ENCODE results near the gene CTSC.

The CTSC gene

DNA sequence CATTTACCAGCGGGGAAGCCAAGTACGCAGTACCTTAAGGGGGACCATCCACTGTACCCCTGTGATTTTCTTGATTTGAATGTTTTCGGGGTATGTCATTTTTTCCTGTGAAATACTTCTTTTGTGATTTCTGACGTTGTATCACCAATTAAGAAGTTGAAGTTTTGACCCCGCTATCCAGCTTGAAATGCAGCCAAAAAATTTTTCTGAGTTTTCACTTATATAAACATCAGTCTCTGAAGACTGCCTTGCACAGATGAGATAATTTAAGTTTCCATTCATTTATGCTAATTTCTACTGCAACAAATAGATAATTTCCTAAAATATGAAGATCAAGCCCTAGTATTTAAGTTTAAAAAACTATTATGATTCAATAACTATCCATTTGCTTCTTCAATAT lies 20.0 kb downstream of the CTSC start:
- DNase-seq (ENCODE audit: low read depth in 2 of 2): no peak

DNA sequence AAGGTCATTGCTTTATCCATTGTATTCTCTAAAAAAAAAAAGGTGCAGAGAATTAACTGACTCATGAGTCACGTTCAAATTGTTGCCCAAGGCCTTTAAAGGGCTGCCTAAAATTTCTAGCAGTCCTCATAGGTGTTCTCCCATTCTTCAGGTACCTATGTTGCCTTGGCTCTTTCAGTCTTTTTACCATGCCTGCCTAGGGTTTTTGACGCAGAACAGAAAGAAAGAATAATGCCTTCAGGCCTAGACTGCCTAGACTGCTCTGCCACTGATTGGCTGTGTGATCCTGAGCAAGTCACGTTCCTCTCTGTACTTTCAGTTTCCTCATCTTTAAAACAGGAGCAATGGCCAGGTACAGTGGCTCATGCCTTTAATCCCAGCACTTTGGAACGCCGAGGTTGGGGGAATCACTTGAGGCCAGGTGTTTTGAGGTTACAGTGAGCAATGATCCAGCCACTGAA lies 21.5 kb downstream of the CTSC start:
- DNase-seq (ENCODE audit: low read depth in 2 of 2): no peak

DNA sequence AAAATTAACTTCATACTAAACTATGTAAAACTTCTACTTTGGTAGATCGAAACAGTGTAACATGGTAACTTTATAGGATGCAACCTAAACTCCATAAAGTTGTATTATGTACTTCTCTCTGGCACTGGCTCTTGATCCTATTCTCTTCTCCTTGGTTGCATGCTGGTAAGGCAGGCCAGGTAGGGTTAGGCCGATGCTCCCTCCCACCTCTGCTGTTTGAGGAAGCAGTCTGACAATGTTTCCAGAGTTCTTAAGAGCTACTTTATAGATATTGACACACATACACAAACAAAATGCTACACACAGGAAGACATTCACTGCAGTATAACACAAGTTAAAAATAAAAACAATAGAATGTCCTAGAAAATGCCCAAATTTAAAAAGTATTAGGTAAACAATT lies 22.5 kb downstream of the CTSC start:
- no peak for DNase-seq (ENCODE audit: low read depth in 2 of 2)

GRCh38 chr11:88313441-88313840 lies 24.1 kb downstream of the CTSC start:
- no peak for DNase-seq (ENCODE audit: low read depth in 2 of 2)

- no peak for DNase-seq (ENCODE audit: low read depth in 2 of 2)
These were observed 24.9 kb downstream of the CTSC start for GRCh38 chr11:88312628-88313027.

DNA sequence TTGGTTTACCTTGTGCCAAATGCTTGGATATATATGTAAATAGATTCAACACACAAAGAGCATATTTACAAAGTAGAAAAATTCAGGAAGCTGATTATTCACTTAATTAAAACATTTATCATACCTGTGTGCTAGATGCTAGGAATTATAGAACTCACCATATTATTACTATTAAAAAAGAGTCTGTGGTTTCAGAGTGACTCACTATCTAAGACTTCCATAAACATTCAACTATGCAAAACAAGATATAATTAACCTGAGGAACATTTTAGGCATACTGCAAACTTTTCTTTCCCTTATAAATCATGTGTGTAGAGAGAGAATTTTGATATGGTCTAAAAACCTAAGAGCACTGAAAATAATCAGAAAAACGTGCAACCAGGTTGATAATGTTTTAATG lies 27.3 kb downstream of the CTSC start:
- DNase-seq (ENCODE audit: low read depth in 2 of 2): no peak

DNA sequence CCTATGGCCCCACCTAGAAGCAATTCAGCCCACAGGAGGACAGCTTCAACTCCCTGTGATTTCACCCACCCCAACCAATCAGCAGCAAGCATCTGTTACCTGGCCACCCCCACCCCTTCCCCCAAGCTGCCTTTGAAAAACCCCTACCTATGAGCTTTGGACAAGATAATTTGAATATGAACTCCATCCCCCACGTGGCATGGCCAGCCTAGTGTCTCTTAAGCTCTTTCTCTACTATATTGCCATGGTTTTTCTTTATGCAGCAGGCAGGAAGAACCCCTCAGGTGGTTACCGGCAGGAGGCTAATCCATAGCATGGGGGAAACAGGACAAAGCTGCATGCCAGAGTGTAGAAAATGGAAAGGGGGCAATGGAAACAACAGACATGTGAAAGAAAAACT lies 29.0 kb downstream of the CTSC start:
- DNase-seq (ENCODE audit: low read depth in 2 of 2): no peak

DNA sequence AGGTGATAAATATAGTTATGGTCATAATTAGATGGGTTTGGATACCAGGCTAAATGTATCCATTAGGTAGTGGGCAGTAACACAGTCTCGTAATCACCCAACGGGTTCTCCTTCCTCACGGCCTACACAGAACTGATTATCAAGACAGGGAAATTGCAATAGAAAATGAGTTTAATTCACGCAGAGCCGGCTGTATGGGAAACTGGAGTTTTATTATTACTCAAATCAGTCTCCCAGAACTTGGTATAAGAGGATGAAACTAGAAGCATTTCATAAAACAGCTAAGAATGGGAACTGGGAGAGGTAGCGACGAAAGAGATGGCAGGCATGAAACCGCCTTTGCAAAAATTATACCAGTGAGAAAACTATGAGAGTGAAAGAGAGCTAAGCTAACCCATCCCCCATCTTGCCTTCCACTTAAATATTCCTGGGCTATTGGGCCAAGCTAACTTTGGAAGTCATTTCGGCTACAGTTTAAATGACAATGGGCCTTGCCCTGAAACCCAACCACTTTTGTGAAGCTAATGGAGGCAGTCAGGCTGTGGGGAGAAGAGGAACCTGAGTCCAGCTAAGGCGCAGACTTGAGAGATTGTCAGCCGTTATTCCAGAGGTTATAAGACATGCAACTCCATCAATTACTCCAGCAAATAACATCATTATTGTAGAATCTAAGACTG lies 29.6 kb downstream of the CTSC start:
- no peak for DNase-seq (ENCODE audit: low read depth in 2 of 2)

- DNase-seq (ENCODE audit: low read depth in 2 of 2): no peak
These were observed 30.8 kb downstream of the CTSC start for GRCh38 chr11:88306785-88307184.

GRCh38 chr11:88305430-88305829 lies 32.1 kb downstream of the CTSC start:
- no peak for DNase-seq (ENCODE audit: low read depth in 2 of 2)

- no peak for DNase-seq (ENCODE audit: low read depth in 2 of 2)
These were observed 33.2 kb downstream of the CTSC start for GRCh38 chr11:88304352-88304751.

GRCh38 chr11:88303037-88303436 lies 34.5 kb downstream of the CTSC start:
- DNase-seq (ENCODE audit: low read depth in 2 of 2): no peak

DNA sequence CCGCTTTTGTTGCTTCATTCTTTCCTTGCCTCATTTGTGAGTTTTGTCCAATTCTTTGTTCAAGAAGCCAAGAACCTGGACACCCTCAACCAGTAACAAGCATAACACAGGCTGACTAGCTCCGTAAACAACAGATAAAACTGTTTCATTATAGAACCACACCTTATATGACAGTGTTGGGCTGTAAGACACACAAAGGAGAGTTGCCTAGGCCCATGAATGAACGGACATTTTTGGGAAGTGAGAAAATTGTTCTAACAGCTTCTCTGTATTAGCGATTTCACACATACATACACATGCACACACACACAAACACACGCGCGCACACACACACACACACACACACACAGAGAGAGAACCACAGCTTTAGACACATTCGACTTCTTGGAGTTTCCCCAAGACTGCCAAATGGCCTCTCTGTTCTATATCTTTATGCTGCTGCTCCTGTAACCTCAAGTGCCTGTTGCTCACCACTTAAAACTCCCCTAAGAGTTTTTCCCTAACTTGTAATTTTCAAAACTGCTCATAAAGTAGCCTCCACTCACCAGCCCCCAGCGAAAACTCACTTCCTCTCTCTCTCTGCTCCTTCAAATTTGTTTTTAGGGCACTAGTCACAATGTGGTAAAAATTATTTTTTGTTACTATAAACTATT lies 35.9 kb downstream of the CTSC start:
- no peak for DNase-seq (ENCODE audit: low read depth in 2 of 2)

DNA sequence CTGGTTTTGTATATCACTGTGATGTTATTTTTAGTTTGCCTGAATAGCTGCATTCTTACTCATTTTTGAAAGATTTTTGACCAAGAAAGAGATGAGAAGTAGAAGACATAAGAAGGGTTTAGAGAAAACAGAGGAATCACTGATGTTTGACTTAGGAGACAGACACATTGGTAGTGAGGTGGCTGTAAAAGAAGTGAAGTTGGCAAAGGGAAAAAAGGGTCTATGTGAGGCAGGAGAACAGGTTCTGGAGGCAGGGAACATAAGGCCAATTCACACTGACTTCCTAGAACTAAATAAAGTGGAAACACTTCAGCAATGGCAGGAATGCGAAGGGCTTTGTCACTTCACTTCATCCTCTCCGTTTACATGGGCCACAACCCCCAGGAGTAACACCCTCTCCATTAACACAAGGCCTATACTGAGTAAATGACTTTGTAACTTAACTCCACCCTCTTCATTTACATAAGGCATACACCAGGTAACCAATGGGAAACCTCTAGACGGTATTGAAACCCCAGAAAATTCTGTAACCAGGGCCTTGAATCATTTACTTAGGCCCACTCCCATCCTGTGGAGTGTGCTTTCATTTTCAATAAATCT lies 36.5 kb downstream of the CTSC start:
- DNase-seq (ENCODE audit: low read depth in 2 of 2): no peak

DNA sequence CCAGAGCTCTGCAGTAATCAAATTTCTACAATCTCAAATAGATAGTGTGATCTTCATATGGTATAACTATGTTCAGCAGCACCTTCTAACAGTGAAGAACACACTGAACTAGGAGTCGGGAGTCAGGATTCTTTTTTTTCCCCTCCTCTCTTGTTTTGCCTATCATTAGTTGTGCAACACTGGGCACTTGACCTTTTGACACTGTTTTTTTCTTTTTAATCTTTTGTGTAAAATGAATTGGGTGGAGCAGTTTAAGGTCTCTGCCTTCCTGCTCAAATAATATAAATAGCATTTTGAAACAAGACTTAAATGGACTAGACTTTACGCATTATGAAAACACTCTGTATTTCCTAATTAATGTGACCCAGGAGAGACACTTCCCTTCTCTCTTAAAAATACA lies 39.7 kb downstream of the CTSC start:
- no peak for DNase-seq (ENCODE audit: low read depth in 2 of 2)

GRCh38 chr11:88297421-88297820 lies 40.1 kb downstream of the CTSC start:
- DNase-seq (ENCODE audit: low read depth in 2 of 2): no peak

GRCh38 chr11:88295028-88295427 lies 42.5 kb downstream of the CTSC start:
- no peak for DNase-seq (ENCODE audit: low read depth in 2 of 2)

DNA sequence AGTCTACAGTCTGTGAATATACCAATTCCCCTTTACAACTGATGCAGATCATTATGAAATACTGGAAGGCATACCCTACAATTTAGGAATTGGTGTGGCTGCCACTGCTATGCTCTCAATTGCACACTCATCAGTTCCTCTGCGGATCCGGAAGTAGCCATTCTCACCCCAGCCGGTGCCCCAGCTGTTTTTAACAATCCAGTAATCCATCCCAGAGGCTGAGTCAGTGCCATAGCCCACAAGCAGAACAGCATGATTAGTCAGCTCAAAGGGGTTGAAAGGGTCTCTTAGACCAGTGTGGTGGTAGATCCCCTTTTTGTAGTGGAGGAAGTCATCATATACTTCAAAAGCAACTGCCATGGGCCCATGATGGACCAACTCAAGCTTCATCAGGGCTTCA lies 43.6 kb downstream of the CTSC start:
- DNase-seq (ENCODE audit: low read depth in 2 of 2): no peak

- DNase-seq (ENCODE audit: low read depth in 2 of 2): no peak
These were observed 45.2 kb downstream of the CTSC start for GRCh38 chr11:88292171-88292843.

- no peak for DNase-seq (ENCODE audit: low read depth in 2 of 2)
These were observed 49.0 kb downstream of the CTSC start for GRCh38 chr11:88288560-88288959.

GRCh38 chr11:88284336-88285050 lies 53.0 kb downstream of the CTSC start:
- DNase-seq (ENCODE audit: low read depth in 2 of 2): no peak
